Naive thymus-derived CD4-positive, alpha-beta T cell (primary cell): ENCODE results near the gene TAF11L7. TPM values are rescaled to one million over a fixed set of nuclear protein-coding genes. Genes with fewer than 3 reads are reported as not detected.
"Not testable (repeated sequence)": the region's sequence is repeated elsewhere in the genome, so short reads cannot be mapped to it uniquely, and the experiment has no call there.

Source experiments
- ATAC-seq: fragments of 150-1000 bp; cut with Tn5 transposase; 2 replicates; pipeline ENCODE4 v1.10.0; 2021; ENCODE audit warnings: mild to moderate bottlenecking, moderate library complexity
- CTCF ChIA-PET: fragments of 350-600 bp; sonication (Branson Sonifier 250); formaldehyde crosslinking; loops from one replicate; lab custom pipeline; 2021; ENCODE audit warnings: antibody characterized with exemption; lab: Charles Lee
- POLR2A ChIA-PET: fragments of 350-600 bp; sonication (Branson Sonifier 250); formaldehyde crosslinking; loops from one replicate; lab custom pipeline; 2021; ENCODE audit warnings: antibody characterized with exemption, inconsistent platforms; lab: Charles Lee
- DNase-seq, 9 donors: peaks; one replicate each; pipeline versions ENCODE4 v3.0.0 to v3.0.0-alpha.2; 2020 to 2022; ENCODE audit warnings: mixed read lengths in 1 of 9
- H3K27ac ChIP-seq: one replicate; pipeline ENCODE4 v1.7.0; 2013; ENCODE audit warnings: mild to moderate bottlenecking, low read depth, low read length, moderate library complexity
- H3K27me3 ChIP-seq, 2 donors: one replicate each; pipeline ENCODE4 v1.7.0; 2013; ENCODE audit warnings: low read length in 2 of 2, mild to moderate bottlenecking in 2 of 2, moderate library complexity in 2 of 2; ENCODE audit not compliant: control insufficient read depth in 2 of 2, insufficient read depth in 2 of 2
- H3K36me3 ChIP-seq, 3 experiments: 1 replicate in 2 of 3; 2 replicates in 1 of 3; pipeline ENCODE4 v1.7.0; 2013; ENCODE audit warnings: low read length in 3 of 3, mild to moderate bottlenecking in 3 of 3, moderate library complexity in 1 of 3; ENCODE audit not compliant: insufficient read depth in 3 of 3, control insufficient read depth in 2 of 3
- H3K4me1 ChIP-seq, 2 donors: one replicate each; pipeline ENCODE4 v1.7.0; 2013; ENCODE audit warnings: low read length in 2 of 2, mild to moderate bottlenecking in 2 of 2, moderate library complexity in 1 of 2; ENCODE audit not compliant: control insufficient read depth in 2 of 2, insufficient read depth in 2 of 2
- H3K4me3 ChIP-seq: 2 replicates; pipeline ENCODE4 v1.7.0; 2013; ENCODE audit warnings: mild to moderate bottlenecking, low read length
- H3K9me3 ChIP-seq, 3 experiments: 1 replicate in 2 of 3; 2 replicates in 1 of 3; pipeline ENCODE4 v1.7.0; 2013; ENCODE audit warnings: low read length in 3 of 3; ENCODE audit not compliant: control insufficient read depth in 2 of 3
- H3K27ac Mint-ChIP-seq, 9 donors: one replicate each; pipeline ENCODE4 v1.8.0; 2020 to 2022; ENCODE audit warnings: mixed read lengths in 9 of 9, mild to moderate bottlenecking in 8 of 9, moderate library complexity in 5 of 9, inconsistent platforms in 2 of 9
- H3K27me3 Mint-ChIP-seq, 5 donors: one replicate each; pipeline ENCODE4 v1.8.0; 2021 to 2022; ENCODE audit warnings: mixed read lengths in 5 of 5, mild to moderate bottlenecking in 1 of 5
- H3K36me3 Mint-ChIP-seq, 5 donors: one replicate each; pipeline ENCODE4 v1.8.0; 2020 to 2022; ENCODE audit warnings: mixed read lengths in 5 of 5, mild to moderate bottlenecking in 3 of 5, inconsistent platforms in 1 of 5
- H3K4me1 Mint-ChIP-seq, 7 donors: one replicate each; pipeline ENCODE4 v1.8.0; 2020 to 2022; ENCODE audit warnings: mixed read lengths in 7 of 7, mild to moderate bottlenecking in 3 of 7, inconsistent platforms in 1 of 7
- H3K4me3 Mint-ChIP-seq, 10 donors: one replicate each; pipeline ENCODE4 v1.8.0; 2020 to 2022; ENCODE audit warnings: mild to moderate bottlenecking in 10 of 10, mixed read lengths in 10 of 10, moderate library complexity in 6 of 10, inconsistent platforms in 2 of 10
- H3K9me3 Mint-ChIP-seq, 11 donors: one replicate each; pipeline ENCODE4 v1.8.0; 2020 to 2022; ENCODE audit warnings: mixed read lengths in 11 of 11, mild to moderate bottlenecking in 4 of 11, inconsistent platforms in 1 of 11, moderate library complexity in 1 of 11
- intact Hi-C, 2 donors: fragments of 100-400 bp; cut with micrococcal nuclease; formaldehyde crosslinking; loops; one replicate each; pipeline ENCODE4 v1.15.1; 2023
- polyA plus RNA-seq, 2 donors: library from polyadenylated mRNA; unstranded; fragments of 300-500 nt; fragmentation: Illumina TruSeq; gene quantifications; one replicate each; pipeline ENCODE4 v1.2.3, GENCODE V29; 2021
- total RNA-seq, 6 experiments: library from RNA in 5 of 6; stranded (reverse) in 5 of 6; gene quantifications; 1 replicate in 5 of 6; 2 replicates in 1 of 6; pipeline ENCODE4 v1.2.3 and lab custom pipeline; 2021 to 2026

TAF11L7 gene
- not detected for total RNA-seq
- polyA plus RNA-seq: not detected
- total RNA-seq (lab: John Stamatoyannopoulos, UW): not detected

- ATAC-seq, CTCF ChIA-PET, H3K36me3 ChIP-seq, DNase-seq, H3K4me3 Mint-ChIP-seq, H3K27me3 ChIP-seq, H3K27me3 Mint-ChIP-seq, H3K4me1 ChIP-seq, H3K27ac ChIP-seq, H3K4me3 ChIP-seq, intact Hi-C loops, H3K4me1 Mint-ChIP-seq, POLR2A ChIA-PET, H3K9me3 Mint-ChIP-seq, H3K9me3 ChIP-seq, H3K36me3 Mint-ChIP-seq, H3K27ac Mint-ChIP-seq: not testable (repeated sequence)
These were observed at the start of gene TAF11L7 for GRCh38 chr5:17585658-17586057. Gene TAF11L7 (minus strand): TSS chr5:17585758.

- POLR2A ChIA-PET: no interaction called here
- H3K36me3 Mint-ChIP-seq: no peaks in the 10 kb centered on the region
These were observed 48.6 kb upstream of the TAF11L7 start, which contains the start of gene TAF11L14 for GRCh38 chr5:17634160-17634559. Gene TAF11L14 (plus strand): TSS chr5:17634460.

GRCh38 chr5:17631788-17632187 lies 46.2 kb upstream of the TAF11L7 start, which contains the start of gene TAF11L13:
Gene TAF11L13 (plus strand): TSS chr5:17632088.
- H3K27me3 ChIP-seq, H3K36me3 ChIP-seq, H3K4me1 Mint-ChIP-seq, intact Hi-C loops, H3K36me3 Mint-ChIP-seq, CTCF ChIA-PET, ATAC-seq, H3K27me3 Mint-ChIP-seq, H3K27ac ChIP-seq, H3K4me3 ChIP-seq, H3K4me3 Mint-ChIP-seq, H3K9me3 ChIP-seq, DNase-seq, H3K4me1 ChIP-seq, POLR2A ChIA-PET, H3K27ac Mint-ChIP-seq: not testable (repeated sequence)
- H3K9me3 Mint-ChIP-seq: peaks cover 0 to 11% (median 1%) of the 10 kb centered on the region in 11 donors

More at GRCh38 chr5:17634160-17634559, 48.6 kb upstream of the TAF11L7 start, which contains the start of gene TAF11L14:
- H3K27me3 ChIP-seq: no peaks in the 10 kb centered on the region
- H3K9me3 ChIP-seq: no peaks in the 10 kb centered on the region
- no peak within 1 kb of the TSS for H3K4me3 Mint-ChIP-seq
- no peaks in the 10 kb centered on the region for H3K27me3 Mint-ChIP-seq
- H3K9me3 Mint-ChIP-seq: peaks cover 0 to 11% (median 1%) of the 10 kb centered on the region in 11 donors
- intact Hi-C loops: no loop called here
- H3K4me1 Mint-ChIP-seq: no peaks in the 10 kb centered on the region
- DNase-seq: no peak
- CTCF ChIA-PET: no interaction called here
- ATAC-seq: no peak
- no peaks in the 10 kb centered on the region for H3K36me3 ChIP-seq
- H3K4me1 ChIP-seq: no peaks in the 10 kb centered on the region
- H3K27ac Mint-ChIP-seq: no peak within 1 kb of the TSS
- H3K4me3 ChIP-seq: no peak within 1 kb of the TSS
- H3K27ac ChIP-seq: no peak within 1 kb of the TSS

GRCh38 chr5:17625686-17626085 lies 40.1 kb upstream of the TAF11L7 start:
- Histone ChIP-seq H3K27me3 (no peaks in the 10 kb centered on the region), H3K9me3 (no peaks in the 10 kb centered on the region), H3K27ac (no peak overlapping the region), H3K4me3 (no peak overlapping the region), H3K36me3 (no peaks in the 10 kb centered on the region), H3K4me1 (no peaks in the 10 kb centered on the region)
- no peak overlapping the region for H3K27ac Mint-ChIP-seq
- POLR2A ChIA-PET: no interaction called here
- intact Hi-C loops: no loop called here
- ATAC-seq (no peak), DNase-seq (no peak)
- CTCF ChIA-PET: no interaction called here
- H3K36me3 Mint-ChIP-seq: no peaks in the 10 kb centered on the region
- no peaks in the 10 kb centered on the region for H3K4me1 Mint-ChIP-seq
- H3K4me3 Mint-ChIP-seq: no peak overlapping the region
- H3K27me3 Mint-ChIP-seq: no peaks in the 10 kb centered on the region
- peaks cover 0 to 14% (median 5%) of the 10 kb centered on the region in 11 donors for H3K9me3 Mint-ChIP-seq

DNA sequence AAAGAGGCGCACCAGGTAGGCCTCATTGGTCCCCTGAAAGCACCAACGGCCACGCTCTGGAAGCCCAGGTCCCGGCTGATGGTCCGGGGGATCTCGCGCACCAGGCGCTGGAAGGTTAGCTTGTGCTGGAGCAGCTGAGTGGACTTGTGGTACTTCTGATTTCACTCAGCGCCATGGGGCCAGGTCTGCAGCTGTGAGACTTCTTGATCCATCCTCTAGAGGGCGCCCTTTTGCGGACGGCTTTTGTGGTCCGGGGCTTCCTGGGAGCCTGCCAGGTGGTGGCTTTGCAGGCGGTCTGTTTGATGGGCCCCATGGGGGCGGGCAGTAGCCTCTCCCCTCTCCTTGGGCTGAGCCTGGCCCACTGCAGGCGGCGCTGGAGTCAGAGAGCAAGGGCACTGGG lies 35.1 kb upstream of the TAF11L7 start:
- H3K4me1 Mint-ChIP-seq: no peaks in the 10 kb centered on the region
- H3K27ac Mint-ChIP-seq: no peak overlapping the region
- Histone ChIP-seq H3K4me1 (no peaks in the 10 kb centered on the region), H3K4me3 (no peak overlapping the region), H3K9me3 (no peaks in the 10 kb centered on the region), H3K27me3 (no peaks in the 10 kb centered on the region), H3K36me3 (no peaks in the 10 kb centered on the region), H3K27ac (no peak overlapping the region)
- CTCF ChIA-PET: no interaction called here
- intact Hi-C loops: no loop called here
- no peaks in the 10 kb centered on the region for H3K36me3 Mint-ChIP-seq
- ATAC-seq: no peak
- H3K27me3 Mint-ChIP-seq: no peaks in the 10 kb centered on the region
- POLR2A ChIA-PET: no interaction called here
- H3K9me3 Mint-ChIP-seq: peaks cover 0 to 21% (median 5%) of the 10 kb centered on the region in 11 donors
- no peak for DNase-seq
- no peak overlapping the region for H3K4me3 Mint-ChIP-seq

GRCh38 chr5:17619354-17619753 lies 33.8 kb upstream of the TAF11L7 start:
- Histone ChIP-seq H3K4me3 (no peak overlapping the region), H3K9me3 (no peaks in the 10 kb centered on the region), H3K36me3 (no peaks in the 10 kb centered on the region), H3K27me3 (no peaks in the 10 kb centered on the region), H3K27ac (no peak overlapping the region), H3K4me1 (no peaks in the 10 kb centered on the region)
- CTCF ChIA-PET: no interaction called here
- intact Hi-C loops: no loop called here
- no peak overlapping the region for H3K27ac Mint-ChIP-seq
- H3K9me3 Mint-ChIP-seq: peaks cover 0 to 20% (median 6%) of the 10 kb centered on the region in 11 donors
- no peaks in the 10 kb centered on the region for H3K27me3 Mint-ChIP-seq
- H3K4me3 Mint-ChIP-seq: no peak overlapping the region
- H3K36me3 Mint-ChIP-seq: no peaks in the 10 kb centered on the region
- ATAC-seq (no peak), DNase-seq (no peak)
- POLR2A ChIA-PET: no interaction called here
- H3K4me1 Mint-ChIP-seq: no peaks in the 10 kb centered on the region

- DNase-seq (no peak), ATAC-seq (no peak)
- no peaks in the 10 kb centered on the region for H3K36me3 ChIP-seq
- Mint-ChIP-seq H3K9me3 (peaks cover 0 to 21% (median 0%) of the 10 kb centered on the region in 11 donors), H3K4me1 (no peaks in the 10 kb centered on the region), H3K36me3 (no peaks in the 10 kb centered on the region), H3K27ac (no peak overlapping the region), H3K4me3 (no peak overlapping the region), H3K27me3 (no peaks in the 10 kb centered on the region)
- POLR2A ChIA-PET: no interaction called here
- no peaks in the 10 kb centered on the region for H3K27me3 ChIP-seq
- intact Hi-C loops: no loop called here
- no peaks in the 10 kb centered on the region for H3K4me1 ChIP-seq
- H3K4me3 ChIP-seq: no peak overlapping the region
- no peaks in the 10 kb centered on the region for H3K9me3 ChIP-seq
- CTCF ChIA-PET: no interaction called here
- no peak overlapping the region for H3K27ac ChIP-seq
These were observed 29.5 kb upstream of the TAF11L7 start for GRCh38 chr5:17614872-17615605.
